GM23338 (cell line): ENCODE data around the gene KRTAP16-1. TPM values are rescaled to one million over a fixed set of nuclear protein-coding genes. Genes with fewer than 3 reads are reported as not detected.
"Not testable (repeated sequence)": the region's sequence is repeated elsewhere in the genome, so short reads cannot be mapped to it uniquely, and the experiment has no call there.

Experiments used
- ATAC-seq: fragments of 200-7000 bp; cut with Tn5 transposase; 3 replicates; pipeline ENCODE4 v1.9.1; 2020
- DNase-seq: peaks from one replicate; pipeline ENCODE4 v3.0.0-alpha.2; 2015; ENCODE audit warnings: low spot score
- H2AFZ ChIP-seq: fragments of 200-600 bp; sonication (generic); 2 replicates; pipeline ENCODE4 v1.8.0; 2016; ENCODE audit warnings: antibody characterized with exemption, mild to moderate bottlenecking, moderate library complexity
- H3F3A ChIP-seq: fragments of 200-600 bp; sonication (generic); replicated peaks from 2 replicates; pipeline ENCODE4 v1.8.0; 2017; ENCODE audit warnings: antibody characterized with exemption, mixed run types, low read depth
- H3K27ac ChIP-seq: fragments of 200-600 bp; sonication (generic); 2 replicates; pipeline ENCODE4 v1.6.1; 2016; ENCODE audit warnings: low read depth
- H3K27me3 ChIP-seq: fragments of 200-600 bp; sonication (generic); 2 replicates; pipeline ENCODE4 v1.8.0; 2016; ENCODE audit warnings: mild to moderate bottlenecking, mixed run types, moderate library complexity; ENCODE audit not compliant: insufficient read depth
- H3K36me3 ChIP-seq: fragments of 200-600 bp; sonication (generic); 2 replicates; pipeline ENCODE4 v1.8.0; 2016; ENCODE audit warnings: mild to moderate bottlenecking; ENCODE audit not compliant: insufficient read depth
- H3K4me1 ChIP-seq: fragments of 200-600 bp; sonication (generic); 2 replicates; pipeline ENCODE4 v1.8.0; 2016; ENCODE audit warnings: mild to moderate bottlenecking, moderate library complexity; ENCODE audit not compliant: insufficient read depth
- H3K4me2 ChIP-seq: fragments of 200-600 bp; sonication (generic); 2 replicates; pipeline ENCODE4 v1.7.1; 2017; ENCODE audit warnings: mixed run types
- H3K4me3 ChIP-seq: fragments of 200-600 bp; sonication (generic); 2 replicates; pipeline ENCODE4 v1.6.1; 2016; ENCODE audit warnings: mixed run types
- H3K79me2 ChIP-seq: fragments of 200-600 bp; sonication (generic); replicated peaks from 2 replicates; pipeline ENCODE4 v1.8.0; 2017; ENCODE audit warnings: mild to moderate bottlenecking; ENCODE audit not compliant: insufficient read depth
- H3K9me2 ChIP-seq: fragments of 200-600 bp; sonication (generic); 2 replicates; pipeline ENCODE4 v1.8.0; 2017; ENCODE audit not compliant: insufficient read depth
- H4K20me1 ChIP-seq: fragments of 200-600 bp; sonication (generic); replicated peaks from 2 replicates; pipeline ENCODE4 v1.8.0; 2017; ENCODE audit warnings: mild to moderate bottlenecking; ENCODE audit not compliant: insufficient read depth
- H3K27ac Mint-ChIP-seq: 2 replicates; pipeline ENCODE4 v1.8.0; 2020; ENCODE audit warnings: inconsistent platforms, mild to moderate bottlenecking, moderate library complexity, mixed read lengths
- H3K27me3 Mint-ChIP-seq: 3 replicates; pipeline ENCODE4 v1.8.0; 2022; ENCODE audit warnings: low read depth, mild to moderate bottlenecking, moderate library complexity, mixed read lengths, inconsistent platforms; ENCODE audit not compliant: insufficient read depth, poor library complexity
- H3K36me3 Mint-ChIP-seq: 3 replicates; pipeline ENCODE4 v1.8.0; 2021; ENCODE audit warnings: low read depth, mild to moderate bottlenecking, inconsistent platforms, moderate library complexity, mixed read lengths
- H3K4me1 Mint-ChIP-seq: 3 replicates; pipeline ENCODE4 v1.8.0; 2020; ENCODE audit warnings: mild to moderate bottlenecking, inconsistent platforms, mixed read lengths
- H3K4me3 Mint-ChIP-seq: 3 replicates; pipeline ENCODE4 v1.8.0; 2021; ENCODE audit warnings: moderate library complexity, mild to moderate bottlenecking, inconsistent platforms, mixed read lengths
- H3K9me3 Mint-ChIP-seq: 3 replicates; pipeline ENCODE4 v1.8.0; 2020; ENCODE audit warnings: moderate library complexity, mild to moderate bottlenecking, inconsistent platforms, mixed read lengths
- EZH2 ChIP-seq: fragments of 200-600 bp; sonication (generic); IDR thresholded peaks from one replicate; pipeline ENCODE4 v1.8.0; 2017; ENCODE audit warnings: antibody characterized with exemption, mild to moderate bottlenecking, low read depth; ENCODE audit not compliant: unreplicated experiment
- EZH2phosphoT487 ChIP-seq: fragments of 200-600 bp; sonication (generic); IDR thresholded peaks from one replicate; pipeline ENCODE4 v1.8.1; 2018; ENCODE audit warnings: antibody characterized with exemption; ENCODE audit not compliant: unreplicated experiment
- JUNB ChIP-seq: IDR thresholded peaks from one replicate; pipeline ENCODE4 v1.6.1; 2016; ENCODE audit warnings: antibody characterized with exemption; ENCODE audit not compliant: unreplicated experiment
- NANOG ChIP-seq: IDR thresholded peaks from 2 replicates; pipeline ENCODE4 v1.6.1; 2016; ENCODE audit warnings: antibody characterized with exemption, borderline replicate concordance
- POLR2AphosphoS5 ChIP-seq: IDR thresholded peaks from 2 replicates; pipeline ENCODE4 v1.6.1; 2016; ENCODE audit warnings: antibody characterized with exemption, low read depth
- STAT1 ChIP-seq: IDR thresholded peaks from one replicate; pipeline ENCODE4 v1.6.1; 2016; ENCODE audit warnings: antibody characterized with exemption; ENCODE audit not compliant: unreplicated experiment
- ZNF114 ChIP-seq: fragments of 250-450 bp; sonication (Bioruptor Pico); IDR thresholded peaks from 2 replicates; pipeline ENCODE4 v1.5.0; 2020; ENCODE audit warnings: mild to moderate bottlenecking, moderate library complexity
- ZNF331 ChIP-seq: fragments of 250-450 bp; sonication (Bioruptor Pico); IDR thresholded peaks from 2 replicates; pipeline ENCODE4 v1.5.0; 2020; ENCODE audit warnings: low read depth, mild to moderate bottlenecking, moderate library complexity
- polyA plus RNA-seq: library from polyadenylated mRNA; unstranded; fragments of >200 nt; fragmentation: Nextera tagmentation; extraction: Ambion mirVana; gene quantifications from 2 replicates; pipeline ENCODE4 v1.2.1, GENCODE V29; 2016
- total RNA-seq: library from RNA; depleted of rRNA; stranded (reverse); fragments of >200 nt; shearing (Covaris generic); gene quantifications from 2 replicates; pipeline ENCODE4 v1.2.3, GENCODE V29; 2014
- TF ChIP-seq, protein P1 (sequence below): IDR thresholded peaks from one replicate; pipeline ENCODE4 v1.6.1; 2018; ENCODE audit warnings: antibody characterized with exemption; ENCODE audit not compliant: unreplicated experiment
- TF ChIP-seq, protein P2 (sequence below): IDR thresholded peaks from 2 replicates; pipeline ENCODE4 v1.6.1; 2016; ENCODE audit warnings: antibody characterized with exemption

The KRTAP16-1 gene
- total and polyA plus RNA-seq, 2 experiments from 2014 or later: not detected

DNA sequence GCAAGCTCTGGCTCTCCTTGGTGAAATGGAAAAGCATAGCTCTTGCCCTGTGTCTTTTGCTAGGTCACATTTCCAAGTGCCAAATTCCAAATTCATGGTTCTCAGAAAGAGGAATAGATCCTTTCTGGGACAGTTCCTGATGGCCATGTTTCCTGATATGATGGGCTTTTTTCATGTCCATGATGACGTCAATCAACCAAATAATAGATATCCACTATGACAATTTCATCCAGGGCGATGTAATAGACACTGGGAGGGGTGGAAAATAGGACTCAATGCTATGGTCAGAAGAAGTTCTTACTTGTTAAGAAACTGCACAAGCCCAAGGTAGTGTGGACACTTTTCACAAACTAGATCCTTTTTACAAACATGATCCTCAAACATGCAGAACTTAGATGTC is 42.1 kb upstream of the KRTAP16-1 start (continued):
- TF ChIP-seq, protein P1, sequence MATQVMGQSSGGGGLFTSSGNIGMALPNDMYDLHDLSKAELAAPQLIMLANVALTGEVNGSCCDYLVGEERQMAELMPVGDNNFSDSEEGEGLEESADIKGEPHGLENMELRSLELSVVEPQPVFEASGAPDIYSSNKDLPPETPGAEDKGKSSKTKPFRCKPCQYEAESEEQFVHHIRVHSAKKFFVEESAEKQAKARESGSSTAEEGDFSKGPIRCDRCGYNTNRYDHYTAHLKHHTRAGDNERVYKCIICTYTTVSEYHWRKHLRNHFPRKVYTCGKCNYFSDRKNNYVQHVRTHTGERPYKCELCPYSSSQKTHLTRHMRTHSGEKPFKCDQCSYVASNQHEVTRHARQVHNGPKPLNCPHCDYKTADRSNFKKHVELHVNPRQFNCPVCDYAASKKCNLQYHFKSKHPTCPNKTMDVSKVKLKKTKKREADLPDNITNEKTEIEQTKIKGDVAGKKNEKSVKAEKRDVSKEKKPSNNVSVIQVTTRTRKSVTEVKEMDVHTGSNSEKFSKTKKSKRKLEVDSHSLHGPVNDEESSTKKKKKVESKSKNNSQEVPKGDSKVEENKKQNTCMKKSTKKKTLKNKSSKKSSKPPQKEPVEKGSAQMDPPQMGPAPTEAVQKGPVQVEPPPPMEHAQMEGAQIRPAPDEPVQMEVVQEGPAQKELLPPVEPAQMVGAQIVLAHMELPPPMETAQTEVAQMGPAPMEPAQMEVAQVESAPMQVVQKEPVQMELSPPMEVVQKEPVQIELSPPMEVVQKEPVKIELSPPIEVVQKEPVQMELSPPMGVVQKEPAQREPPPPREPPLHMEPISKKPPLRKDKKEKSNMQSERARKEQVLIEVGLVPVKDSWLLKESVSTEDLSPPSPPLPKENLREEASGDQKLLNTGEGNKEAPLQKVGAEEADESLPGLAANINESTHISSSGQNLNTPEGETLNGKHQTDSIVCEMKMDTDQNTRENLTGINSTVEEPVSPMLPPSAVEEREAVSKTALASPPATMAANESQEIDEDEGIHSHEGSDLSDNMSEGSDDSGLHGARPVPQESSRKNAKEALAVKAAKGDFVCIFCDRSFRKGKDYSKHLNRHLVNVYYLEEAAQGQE: no peak
- TF ChIP-seq ZNF114 (CRISPR knock-in tag) (no peak), EZH2 (no peak), EZH2phosphoT487 (no peak), STAT1 (no peak), JUNB (no peak), POLR2AphosphoS5 (no peak), ZNF331 (CRISPR knock-in tag) (no peak), NANOG (no peak)
- TF ChIP-seq, protein P2, sequence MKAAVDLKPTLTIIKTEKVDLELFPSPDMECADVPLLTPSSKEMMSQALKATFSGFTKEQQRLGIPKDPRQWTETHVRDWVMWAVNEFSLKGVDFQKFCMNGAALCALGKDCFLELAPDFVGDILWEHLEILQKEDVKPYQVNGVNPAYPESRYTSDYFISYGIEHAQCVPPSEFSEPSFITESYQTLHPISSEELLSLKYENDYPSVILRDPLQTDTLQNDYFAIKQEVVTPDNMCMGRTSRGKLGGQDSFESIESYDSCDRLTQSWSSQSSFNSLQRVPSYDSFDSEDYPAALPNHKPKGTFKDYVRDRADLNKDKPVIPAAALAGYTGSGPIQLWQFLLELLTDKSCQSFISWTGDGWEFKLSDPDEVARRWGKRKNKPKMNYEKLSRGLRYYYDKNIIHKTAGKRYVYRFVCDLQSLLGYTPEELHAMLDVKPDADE: no peak

DNA sequence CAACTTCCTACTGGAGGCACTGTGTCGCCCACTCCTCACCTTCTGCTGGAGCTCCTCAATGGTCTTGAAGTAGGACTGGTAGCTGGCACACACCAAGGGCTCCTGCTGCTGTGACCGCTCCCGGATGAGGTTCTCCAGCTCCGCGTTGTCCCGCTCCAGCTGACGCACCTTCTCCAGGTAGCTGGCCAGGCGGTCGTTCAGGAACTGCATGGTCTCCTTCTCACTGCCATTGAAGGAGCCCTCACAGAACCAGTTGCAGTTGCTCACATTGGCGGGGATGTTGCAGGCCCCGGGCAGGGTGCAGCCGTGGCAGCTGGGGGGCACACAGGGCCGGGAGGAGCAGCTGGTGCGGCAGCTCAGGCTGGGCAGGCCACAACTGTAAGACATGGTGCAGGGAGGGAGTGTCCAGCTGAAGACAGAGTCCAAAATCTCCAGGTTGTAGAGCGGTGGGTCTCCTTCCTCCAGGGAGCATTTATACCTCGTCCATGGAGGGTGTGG is 41.3 kb upstream of the KRTAP16-1 start, which contains the start of gene KRT33A:
KRT33A (minus strand) TSS at position 448 of the 498 bp plus-strand sequence; CDS start at position 387, 61 bp downstream.
- H3K4me1 ChIP-seq: not testable (repeated sequence)

More for the DNA sequence above, 41.3 kb upstream of the KRTAP16-1 start, which contains the start of gene KRT33A:
- not testable (repeated sequence) for H4K20me1 ChIP-seq, H3K4me3 Mint-ChIP-seq, H3K9me2 ChIP-seq, DNase-seq, H3K4me1 Mint-ChIP-seq, H3K27ac ChIP-seq, ATAC-seq, H3K79me2 ChIP-seq, H3K9me3 Mint-ChIP-seq, H3K4me2 ChIP-seq, H3F3A ChIP-seq, H3K27me3 ChIP-seq, H3K36me3 ChIP-seq, H3K4me3 ChIP-seq, H3K36me3 Mint-ChIP-seq, H2AFZ ChIP-seq, H3K27me3 Mint-ChIP-seq, H3K27ac Mint-ChIP-seq
